CD4-positive, alpha-beta memory T cell (primary cell): Measurements from ENCODE around the gene LSM8. TPM values are rescaled to one million over a fixed set of nuclear protein-coding genes. Genes with fewer than 3 reads are reported as not detected.

ENCODE experiments used
- polyA plus RNA-seq, 2 donors: library from polyadenylated mRNA; unstranded; fragments of 300-500 nt; fragmentation: Illumina TruSeq; gene quantifications; one replicate each; pipeline ENCODE4 v1.2.3, GENCODE V29; 2021
- total RNA-seq, 2 experiments: library from RNA; stranded (reverse); gene quantifications; one replicate each; pipeline ENCODE4 v1.2.3, GENCODE V29; 2021

LSM8 gene
- total and polyA plus RNA-seq, 4 experiments from 2014 or later, result 34.6 to 64.1 (median 56.9) TPM

Other genes with a start within 250 kb of the LSM8 start
- gene ANKRD7, start 40.5 kb downstream of the LSM8 start, total RNA-seq, result not detected
- gene ANKRD7, start 40.5 kb downstream of the LSM8 start, polyA plus RNA-seq, result not detected